HepG2 (cell line): Measurements from ENCODE around the gene VASN. TPM values are rescaled to one million over a fixed set of nuclear protein-coding genes. Genes with fewer than 3 reads are reported as not detected.

Experiments
- ESRRA ChIP-seq: sonication (generic); formaldehyde crosslinking; IDR thresholded peaks from 2 replicates; pipeline ENCODE4 v1.5.1; 2020; ENCODE audit warnings: mild to moderate bottlenecking, low read depth, missing genetic modification reagents
- GABPA ChIP-seq, 2 experiments: IDR thresholded peaks; 2 replicates each; pipeline ENCODE4 v1.6.1; 2011 to 2016; ENCODE audit warnings: low read depth in 2 of 2, low read length in 1 of 2, missing biosample characterization in 1 of 2, missing genetic modification characterization in 1 of 2
- IRF2 ChIP-seq: IDR thresholded peaks from 2 replicates; pipeline ENCODE4 v1.6.1; 2018; ENCODE audit warnings: missing genetic modification reagents, missing compliant biosample characterization
- JUND ChIP-seq: sonication (generic); formaldehyde crosslinking; IDR thresholded peaks from 2 replicates; pipeline ENCODE4 v1.8.0; 2022; ENCODE audit warnings: mild to moderate bottlenecking, missing genetic modification reagents
- MAFF ChIP-seq: IDR thresholded peaks from 2 replicates; pipeline ENCODE4 v1.6.1; 2011; ENCODE audit warnings: low read depth, low read length, improper control_type of control experiment
- MBD4 ChIP-seq: IDR thresholded peaks from 2 replicates; pipeline ENCODE4 v1.6.1; 2012; ENCODE audit warnings: low read length, inconsistent platforms, borderline replicate concordance
- PHF5A ChIP-seq: IDR thresholded peaks from one replicate; pipeline ENCODE4 v1.6.1; 2018; ENCODE audit warnings: low read depth, missing genetic modification reagents; ENCODE audit not compliant: unreplicated experiment
- PHF8 ChIP-seq: sonication (generic); formaldehyde crosslinking; IDR thresholded peaks from 2 replicates; pipeline ENCODE4 v1.5.0; 2020; ENCODE audit warnings: missing genetic modification reagents
- SAFB2 ChIP-seq: sonication (generic); formaldehyde crosslinking; IDR thresholded peaks from 2 replicates; pipeline ENCODE4 v1.5.1; 2020; ENCODE audit warnings: missing genetic modification reagents, low read depth, mild to moderate bottlenecking, borderline replicate concordance
- SMARCC2 ChIP-seq: fragments of 450-650 bp; IDR thresholded peaks from 2 replicates; pipeline ENCODE4 v1.6.1; 2017; ENCODE audit warnings: antibody characterized with exemption, mild to moderate bottlenecking
- SNRNP70 ChIP-seq: fragments of 200-400 bp; formaldehyde crosslinking; IDR thresholded peaks from 2 replicates; pipeline ENCODE4 v1.6.1; 2017; ENCODE audit warnings: mild to moderate bottlenecking, low read depth, low read length, moderate library complexity
- SOX5 ChIP-seq: IDR thresholded peaks from 2 replicates; pipeline ENCODE4 v1.6.1; 2016; ENCODE audit warnings: borderline replicate concordance
- SP140L ChIP-seq: sonication (generic); formaldehyde crosslinking; IDR thresholded peaks from 2 replicates; pipeline ENCODE4 v1.4.0; 2020; ENCODE audit warnings: missing genetic modification reagents, borderline replicate concordance
- TBL1XR1 ChIP-seq: fragments of 150-350 bp; IDR thresholded peaks from 2 replicates; pipeline ENCODE4 v1.6.1; 2014; ENCODE audit warnings: borderline replicate concordance, low read length; ENCODE audit not compliant: partially characterized antibody
- TEAD3 ChIP-seq: optimal IDR thresholded peaks from 2 replicates; pipeline ENCODE3; 2016; ENCODE audit warnings: borderline replicate concordance
- ZBTB38 ChIP-seq: sonication (generic); formaldehyde crosslinking; IDR thresholded peaks from 2 replicates; pipeline ENCODE4 v1.5.1; 2020; ENCODE audit warnings: mild to moderate bottlenecking, missing genetic modification reagents
- ZFP41 ChIP-seq: sonication (generic); formaldehyde crosslinking; IDR thresholded peaks from 2 replicates; pipeline ENCODE4 v1.4.0; 2020; ENCODE audit warnings: mild to moderate bottlenecking, missing genetic modification reagents, borderline replicate concordance
- ZNF619 ChIP-seq: sonication (generic); formaldehyde crosslinking; IDR thresholded peaks from 2 replicates; pipeline ENCODE4 v1.4.0; 2020; ENCODE audit warnings: mild to moderate bottlenecking, missing genetic modification reagents
- ZNF644 ChIP-seq: IDR thresholded peaks from 2 replicates; pipeline ENCODE4 v1.6.1; 2016; ENCODE audit warnings: low read depth
- ZNF703 ChIP-seq: sonication (generic); formaldehyde crosslinking; IDR thresholded peaks from 2 replicates; pipeline ENCODE4 v1.5.1; 2020; ENCODE audit warnings: missing genetic modification reagents, mild to moderate bottlenecking, moderate library complexity, borderline replicate concordance
- ZNF713 ChIP-seq: sonication (generic); formaldehyde crosslinking; IDR thresholded peaks from 2 replicates; pipeline ENCODE4 v1.4.0; 2020; ENCODE audit warnings: mild to moderate bottlenecking, missing genetic modification reagents
- ZNF746 ChIP-seq: sonication (generic); formaldehyde crosslinking; IDR thresholded peaks from 2 replicates; pipeline ENCODE4 v1.8.0; 2022; ENCODE audit warnings: mild to moderate bottlenecking, missing genetic modification reagents
- ZNF773 ChIP-seq: sonication (generic); formaldehyde crosslinking; IDR thresholded peaks from 2 replicates; pipeline ENCODE4 v1.4.0; 2020; ENCODE audit warnings: missing genetic modification reagents, borderline replicate concordance
- ZNF816 ChIP-seq: sonication (generic); formaldehyde crosslinking; IDR thresholded peaks from 2 replicates; pipeline ENCODE4 v1.8.0; 2022; ENCODE audit warnings: missing genetic modification reagents, mild to moderate bottlenecking, borderline replicate concordance
- ZZZ3 ChIP-seq: sonication (generic); formaldehyde crosslinking; IDR thresholded peaks from 2 replicates; pipeline ENCODE4 v1.4.0; 2020; ENCODE audit warnings: missing genetic modification reagents, mild to moderate bottlenecking, borderline replicate concordance
- polyA plus RNA-seq, 8 experiments: library from polyadenylated mRNA; depleted of rRNA in 3 of 8; stranded (reverse) in 7 of 8; unstranded in 1 of 8; fragments of >200 nt; fragmentation: Illumina TruSeq in 4 of 8; extraction: Trizol in 4 of 8; gene quantifications; 2 replicates each; pipeline versions ENCODE4 v1.2.1 to v1.2.3, GENCODE V29; 2011 to 2016; ENCODE audit warnings: low read depth in 4 of 8, missing spikeins in 1 of 8, mixed read lengths in 1 of 8; ENCODE audit not compliant: insufficient read depth in 1 of 8
- total RNA-seq, 5 experiments: library from RNA; depleted of rRNA; stranded (reverse); fragments of >200 nt; fragmentation: Illumina TruSeq; extraction: Trizol; gene quantifications; 2 replicates each; pipeline ENCODE4 v1.2.3, GENCODE V29; 2016; ENCODE audit warnings: low read depth in 1 of 5
- TF ChIP-seq, protein P1 (sequence below): sonication (generic); formaldehyde crosslinking; IDR thresholded peaks from 2 replicates; pipeline ENCODE4 v1.4.0; 2020; ENCODE audit warnings: missing genetic modification reagents
- TF ChIP-seq, protein P2 (sequence below): sonication (generic); formaldehyde crosslinking; IDR thresholded peaks from 2 replicates; pipeline ENCODE4 v1.4.0; 2020; ENCODE audit warnings: missing genetic modification reagents, low read depth, mild to moderate bottlenecking, borderline replicate concordance
- TF ChIP-seq, protein P3 (sequence below): sonication (generic); formaldehyde crosslinking; IDR thresholded peaks from 2 replicates; pipeline ENCODE4 v1.8.0; 2022; ENCODE audit warnings: missing genetic modification reagents, mild to moderate bottlenecking, moderate library complexity, borderline replicate concordance

VASN gene
- total and polyA plus RNA-seq, 2 of the 13 experiments (the other 11 are each of a cell fraction or from before 2014, with no cell fraction given): 8.4 to 18.2 TPM

DNA sequence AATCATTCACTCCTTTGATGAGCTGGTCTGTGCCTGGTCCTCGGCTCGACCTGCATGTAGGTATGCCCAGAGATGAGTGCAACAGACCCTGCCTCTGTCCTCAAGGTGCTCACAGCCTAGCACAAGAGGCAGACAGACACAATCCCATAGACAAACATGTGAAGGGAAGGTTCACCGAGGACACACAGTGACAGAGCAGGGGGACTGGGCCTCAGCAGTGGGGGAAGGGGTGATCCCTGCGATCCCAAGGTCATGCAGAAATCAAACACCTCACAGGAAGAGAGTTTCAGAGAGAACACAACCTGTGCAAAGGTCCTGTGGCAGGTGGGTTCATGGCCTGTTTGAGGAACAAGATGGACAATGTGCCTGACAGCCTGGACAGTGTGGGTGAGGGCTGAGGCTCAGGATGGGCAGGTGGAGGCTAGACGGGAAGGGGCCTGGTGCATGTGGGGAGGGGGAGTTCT, 4.2 kb upstream of the VASN start (continued):
- no peak for TF ChIP-seq SP140L
- TF ChIP-seq IRF2 (CRISPR knock-in tag): no peak
- no peak for TF ChIP-seq GABPA (IDR thresholded peaks at IDR 0.05; ENCODE audit: low read depth, low read length)
- peak; percentile 38; the same call in 1 of the 2 replicates for TF ChIP-seq GABPA (CRISPR knock-in tag; IDR thresholded peaks at IDR 0.05; ENCODE audit: low read depth)
- TF ChIP-seq ZZZ3: no peak
- TF ChIP-seq PHF8: peak; percentile 19; the same call in 1 of the 2 replicates
- TF ChIP-seq ESRRA (CRISPR knock-in tag): peak; percentile 96
- no peak for TF ChIP-seq PHF5A (CRISPR knock-in tag)
- TF ChIP-seq ZNF644 (CRISPR knock-in tag): no peak
- TF ChIP-seq ZNF619: no peak
- 0 out of 2 replicates have a peak, but pooled peaks have one; percentile 40 for TF ChIP-seq SAFB2 (CRISPR knock-in tag)
- TF ChIP-seq JUND (CRISPR knock-in tag): peak; percentile 55
- TF ChIP-seq, protein P1, sequence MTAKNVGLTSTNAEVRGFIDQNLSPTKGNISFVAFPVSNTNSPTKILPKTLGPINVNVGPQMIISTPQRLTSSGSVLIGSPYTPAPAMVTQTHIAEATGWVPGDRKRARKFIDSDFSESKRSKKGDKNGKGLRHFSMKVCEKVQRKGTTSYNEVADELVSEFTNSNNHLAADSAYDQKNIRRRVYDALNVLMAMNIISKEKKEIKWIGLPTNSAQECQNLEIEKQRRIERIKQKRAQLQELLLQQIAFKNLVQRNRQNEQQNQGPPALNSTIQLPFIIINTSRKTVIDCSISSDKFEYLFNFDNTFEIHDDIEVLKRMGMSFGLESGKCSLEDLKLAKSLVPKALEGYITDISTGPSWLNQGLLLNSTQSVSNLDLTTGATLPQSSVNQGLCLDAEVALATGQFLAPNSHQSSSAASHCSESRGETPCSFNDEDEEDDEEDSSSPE (CRISPR knock-in tag): no peak
- TF ChIP-seq TEAD3 (CRISPR knock-in tag): peak; percentile 22
- no peak for TF ChIP-seq ZFP41 (CRISPR knock-in tag)
- TF ChIP-seq ZNF773 (CRISPR knock-in tag): no peak
- TF ChIP-seq, protein P2, sequence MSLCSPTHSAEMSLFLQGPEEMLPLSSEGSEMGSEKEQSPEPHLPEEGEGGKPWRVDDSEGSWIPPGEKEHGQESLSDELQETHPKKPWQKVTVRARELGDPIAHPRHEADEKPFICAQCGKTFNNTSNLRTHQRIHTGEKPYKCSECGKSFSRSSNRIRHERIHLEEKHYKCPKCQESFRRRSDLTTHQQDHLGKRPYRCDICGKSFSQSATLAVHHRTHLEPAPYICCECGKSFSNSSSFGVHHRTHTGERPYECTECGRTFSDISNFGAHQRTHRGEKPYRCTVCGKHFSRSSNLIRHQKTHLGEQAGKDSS (CRISPR knock-in tag): peak; percentile 86
- 0 out of 2 replicates have a peak, but pooled peaks have one; percentile 53 for TF ChIP-seq ZBTB38 (CRISPR knock-in tag)
- TF ChIP-seq MAFF: no peak
- TF ChIP-seq ZNF746 (CRISPR knock-in tag): peak; percentile 55; the same call in 1 of the 2 replicates
- no peak for TF ChIP-seq ZNF713 (CRISPR knock-in tag)
- TF ChIP-seq, protein P3, sequence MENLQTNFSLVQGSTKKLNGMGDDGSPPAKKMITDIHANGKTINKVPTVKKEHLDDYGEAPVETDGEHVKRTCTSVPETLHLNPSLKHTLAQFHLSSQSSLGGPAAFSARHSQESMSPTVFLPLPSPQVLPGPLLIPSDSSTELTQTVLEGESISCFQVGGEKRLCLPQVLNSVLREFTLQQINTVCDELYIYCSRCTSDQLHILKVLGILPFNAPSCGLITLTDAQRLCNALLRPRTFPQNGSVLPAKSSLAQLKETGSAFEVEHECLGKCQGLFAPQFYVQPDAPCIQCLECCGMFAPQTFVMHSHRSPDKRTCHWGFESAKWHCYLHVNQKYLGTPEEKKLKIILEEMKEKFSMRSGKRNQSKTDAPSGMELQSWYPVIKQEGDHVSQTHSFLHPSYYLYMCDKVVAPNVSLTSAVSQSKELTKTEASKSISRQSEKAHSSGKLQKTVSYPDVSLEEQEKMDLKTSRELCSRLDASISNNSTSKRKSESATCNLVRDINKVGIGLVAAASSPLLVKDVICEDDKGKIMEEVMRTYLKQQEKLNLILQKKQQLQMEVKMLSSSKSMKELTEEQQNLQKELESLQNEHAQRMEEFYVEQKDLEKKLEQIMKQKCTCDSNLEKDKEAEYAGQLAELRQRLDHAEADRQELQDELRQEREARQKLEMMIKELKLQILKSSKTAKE (CRISPR knock-in tag): peak; percentile 90
- TF ChIP-seq ZNF703 (CRISPR knock-in tag): no peak
- TF ChIP-seq SMARCC2: no peak
- no peak for TF ChIP-seq TBL1XR1
- no peak for TF ChIP-seq ZNF816
- no peak for TF ChIP-seq MBD4
- no peak for TF ChIP-seq SOX5 (CRISPR knock-in tag)
- no peak for TF ChIP-seq SNRNP70
